ENCODE measurements around the gene HIGD2A.
A peak's percentile ranks its signal among the peaks of the same experiment; 100 is the strongest.
"Not testable (repeated sequence)": the region's sequence is repeated elsewhere in the genome, so short reads cannot be mapped to it uniquely, and the experiment has no call there.

HIGD2A gene

GRCh38 chr5:176396330-176396729 lies 7.8 kb downstream of the HIGD2A start:
- DNase-seq: no peak

- no peak for DNase-seq
These were observed 9.3 kb downstream of the HIGD2A start for GRCh38 chr5:176397736-176398420.

GRCh38 chr5:176400382-176401156 lies 12.0 kb downstream of the HIGD2A start:
- DNase-seq: no peak

GRCh38 chr5:176401281-176402205 lies 13.0 kb downstream of the HIGD2A start:
- DNase-seq: no peak

GRCh38 chr5:176405656-176406435 lies 17.3 kb downstream of the HIGD2A start:
- DNase-seq: no peak

- DNase-seq: no peak
These were observed 18.0 kb downstream of the HIGD2A start for GRCh38 chr5:176406436-176407052.

GRCh38 chr5:176407456-176408251 lies 19.1 kb downstream of the HIGD2A start:
- DNase-seq: no peak

- not testable (repeated sequence) for DNase-seq
These were observed 19.7 kb downstream of the HIGD2A start for GRCh38 chr5:176408252-176408573.

- no peak for DNase-seq
These were observed 20.0 kb downstream of the HIGD2A start for GRCh38 chr5:176408590-176408989.

GRCh38 chr5:176409765-176410164 lies 21.2 kb downstream of the HIGD2A start:
- DNase-seq: no peak

GRCh38 chr5:176410486-176411180 lies 22.1 kb downstream of the HIGD2A start:
- DNase-seq: no peak

GRCh38 chr5:176412517-176413254 lies 24.1 kb downstream of the HIGD2A start:
- DNase-seq: no peak

GRCh38 chr5:176413255-176413565 lies 24.7 kb downstream of the HIGD2A start:
- DNase-seq: no peak

- no peak for DNase-seq
These were observed 25.2 kb downstream of the HIGD2A start for GRCh38 chr5:176413709-176414191.

- DNase-seq: no peak
These were observed 26.2 kb downstream of the HIGD2A start for GRCh38 chr5:176414704-176415103.

GRCh38 chr5:176415240-176415951 lies 26.8 kb downstream of the HIGD2A start:
- DNase-seq: no peak

- peak; percentile 92 for DNase-seq
These were observed 27.7 kb downstream of the HIGD2A start, which contains the start of gene CLTB for GRCh38 chr5:176415952-176416924. Gene CLTB (minus strand): TSS chr5:176416539. CDS start chr5:176416363, 176 bp downstream.

- no peak for DNase-seq
These were observed 28.4 kb downstream of the HIGD2A start for GRCh38 chr5:176416965-176417364.

Data from stimulated activated CD4-positive, alpha-beta T cell treated with anti-CD3 and anti-CD28 coated beads, Interleukin-15, amount 100 ng/mL, for 24 hours (primary cell).